HT1080 (cell line): ENCODE data around the gene DNAH3. TPM values are rescaled to one million over a fixed set of nuclear protein-coding genes. Genes with fewer than 3 reads are reported as not detected.
"Not testable (repeated sequence)": the region's sequence is repeated elsewhere in the genome, so short reads cannot be mapped to it uniquely, and the experiment has no call there.

Experiments used
- DNase-seq: peaks from one replicate; pipeline ENCODE4 v3.0.0-alpha.2; 2015; ENCODE audit warnings: low read depth
- total RNA-seq: library from RNA; depleted of rRNA; stranded (reverse); fragments of >200 nt; shearing (Covaris generic); gene quantifications from 2 replicates; pipeline ENCODE4 v1.2.3, GENCODE V29; 2014

DNAH3 gene
- total RNA-seq, 1 experiment from 2014 or later: 0.05 TPM

- DNase-seq: no peak
Measured at GRCh38 chr16:20946015-20946629, 204.5 kb downstream of the DNAH3 start.

- not testable (repeated sequence) for DNase-seq
Measured at GRCh38 chr16:20945575-20945875, 205.1 kb downstream of the DNAH3 start.

DNA sequence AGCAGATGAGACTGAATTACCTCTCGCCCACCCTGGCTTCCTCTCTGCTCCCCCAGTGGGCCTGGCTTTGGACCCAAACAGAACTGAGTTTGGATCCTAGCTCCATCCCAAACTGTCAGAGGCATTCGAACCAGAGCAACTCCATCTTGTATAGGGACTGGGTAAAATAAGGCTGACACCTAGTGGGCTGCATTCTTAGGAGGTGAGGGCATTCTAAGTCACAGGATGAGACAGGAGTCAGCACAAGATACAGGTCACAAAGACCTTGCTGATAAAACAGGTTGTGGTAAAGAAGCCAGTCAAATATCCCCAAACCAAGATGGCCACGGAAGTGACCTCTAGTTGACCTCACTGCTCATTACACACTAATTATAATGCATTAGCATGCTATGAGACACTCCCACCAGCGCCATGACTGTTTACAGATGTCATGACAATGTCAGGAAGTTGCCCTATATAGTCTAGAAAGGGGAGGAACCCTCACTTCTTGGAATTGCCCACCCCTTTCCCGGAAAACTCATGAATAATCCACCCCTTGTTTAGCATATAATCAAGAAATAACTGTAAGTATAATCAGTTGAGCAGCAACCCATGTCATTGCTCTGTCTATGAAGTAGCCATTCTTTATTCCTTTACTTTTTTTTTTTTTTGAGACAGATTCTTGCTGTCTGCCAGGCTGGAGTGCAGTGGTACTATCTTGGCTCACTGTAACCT, 205.6 kb downstream of the DNAH3 start:
- DNase-seq: peak; percentile 35

- no peak for DNase-seq
Measured at GRCh38 chr16:20942256-20942655, 208.4 kb downstream of the DNAH3 start.

GRCh38 chr16:20941636-20941926, 209.1 kb downstream of the DNAH3 start:
- DNase-seq: no peak

GRCh38 chr16:20940871-20941635, 209.6 kb downstream of the DNAH3 start:
- peak; percentile 33 for DNase-seq

- DNase-seq: no peak
Measured at GRCh38 chr16:20939611-20940010, 211.0 kb downstream of the DNAH3 start.

- DNase-seq: peak; percentile 81
Measured at GRCh38 chr16:20938426-20938825, 212.2 kb downstream of the DNAH3 start.

- peak; percentile 9 for DNase-seq
Measured at GRCh38 chr16:20937736-20938135, 212.9 kb downstream of the DNAH3 start.

DNA sequence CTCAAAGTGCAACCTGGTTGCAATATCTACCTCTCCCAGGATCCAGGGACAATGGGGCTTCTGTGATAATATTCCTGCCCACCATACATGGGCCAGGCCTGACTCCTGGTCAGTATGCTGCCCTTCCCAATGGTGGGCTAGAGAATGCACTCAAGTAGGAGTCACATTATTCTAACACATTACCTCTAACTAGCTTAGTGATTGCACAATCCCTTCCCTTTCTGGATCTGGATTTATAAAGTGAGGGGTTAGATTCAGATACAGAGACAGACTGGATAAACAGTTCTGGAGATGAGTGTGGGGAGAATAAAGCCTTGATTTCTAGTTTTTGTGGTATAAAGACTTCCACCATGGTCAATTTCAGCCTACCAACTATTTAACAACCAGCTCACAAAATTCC, 217.1 kb downstream of the DNAH3 start:
- DNase-seq: no peak

DNA sequence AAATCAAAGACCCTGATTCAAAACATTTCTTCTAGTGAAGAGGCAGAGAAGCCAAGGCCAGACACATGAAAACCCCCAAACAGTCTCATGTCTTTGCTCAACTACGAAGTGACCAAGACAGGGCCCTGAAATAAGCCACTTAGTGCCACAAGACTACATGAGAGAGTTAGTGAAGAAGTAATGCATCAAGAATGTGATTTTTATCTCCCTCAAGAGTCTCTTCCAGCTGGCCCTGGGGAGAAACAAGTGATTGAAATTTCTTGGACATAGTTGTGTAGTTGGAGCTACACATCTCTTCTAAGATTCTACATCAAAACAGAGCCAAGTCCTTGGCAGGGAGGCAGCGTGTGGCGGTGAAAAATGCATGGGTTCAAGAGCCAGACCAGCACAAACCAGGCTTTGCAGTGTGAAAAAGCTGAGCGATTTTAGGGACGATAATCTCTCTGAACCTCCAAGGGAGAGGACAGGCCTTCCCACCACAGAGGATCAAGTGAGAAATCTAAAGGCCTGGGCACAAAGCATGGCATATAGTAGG, 219.5 kb downstream of the DNAH3 start:
- DNase-seq: no peak

- DNase-seq: no peak
Measured at GRCh38 chr16:20930365-20930690, 220.3 kb downstream of the DNAH3 start.

GRCh38 chr16:20929676-20930364, 220.8 kb downstream of the DNAH3 start:
- DNase-seq: not testable (repeated sequence)

DNA sequence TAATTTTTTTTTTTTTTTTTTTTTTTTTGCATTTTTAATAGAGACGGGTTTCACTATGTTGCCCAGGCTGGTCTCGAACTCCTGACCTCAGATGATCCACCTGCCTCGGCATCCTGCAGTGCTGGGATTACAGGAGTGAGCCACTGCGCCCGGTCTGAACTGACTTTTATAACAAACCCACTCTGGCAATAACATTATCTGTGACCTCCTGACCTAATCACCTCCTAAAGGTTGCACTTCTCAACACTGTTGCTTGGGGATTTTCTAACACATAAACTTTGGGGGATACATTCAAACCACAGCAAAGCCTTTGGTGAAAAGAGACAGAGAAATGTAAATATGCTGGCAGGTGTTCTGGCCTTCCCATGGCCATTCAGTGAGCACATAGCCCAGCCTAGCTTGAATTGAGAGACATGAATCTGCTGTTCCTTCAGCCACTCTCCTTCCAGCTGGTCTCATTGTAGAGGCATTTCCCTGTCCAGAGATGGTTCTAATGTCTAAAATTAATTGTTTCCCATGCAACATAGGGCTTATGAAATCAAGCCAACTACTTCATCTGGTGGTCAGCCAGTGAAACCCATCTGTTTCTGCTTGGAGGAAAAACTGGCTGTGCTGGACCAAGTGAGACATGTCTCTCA, 221.8 kb downstream of the DNAH3 start:
- no peak for DNase-seq

- DNase-seq: no peak
Measured at GRCh38 chr16:20925751-20926150, 224.9 kb downstream of the DNAH3 start.

DNA sequence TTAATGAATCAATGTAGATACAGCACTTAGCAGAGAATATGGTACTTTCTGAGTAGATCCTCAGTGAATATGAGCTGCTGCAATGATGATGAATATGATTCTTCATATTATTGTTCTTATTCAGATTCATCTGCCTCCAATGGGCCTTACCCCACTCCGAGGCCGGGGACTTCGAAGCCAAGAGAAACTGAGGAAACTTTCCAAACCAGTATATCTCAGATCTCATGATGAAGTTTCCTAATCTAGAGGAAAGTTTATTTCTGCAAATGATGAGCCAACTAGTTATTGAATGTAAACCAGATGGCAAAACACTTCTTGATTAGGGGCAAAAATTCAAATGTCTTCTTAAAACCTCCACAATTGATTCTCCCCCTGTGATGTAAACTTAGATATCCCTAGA, 226.8 kb downstream of the DNAH3 start:
- DNase-seq: no peak

GRCh38 chr16:20920799-20921198, 229.8 kb downstream of the DNAH3 start:
- no peak for DNase-seq

GRCh38 chr16:20920091-20920490, 230.6 kb downstream of the DNAH3 start:
- DNase-seq: no peak

DNA sequence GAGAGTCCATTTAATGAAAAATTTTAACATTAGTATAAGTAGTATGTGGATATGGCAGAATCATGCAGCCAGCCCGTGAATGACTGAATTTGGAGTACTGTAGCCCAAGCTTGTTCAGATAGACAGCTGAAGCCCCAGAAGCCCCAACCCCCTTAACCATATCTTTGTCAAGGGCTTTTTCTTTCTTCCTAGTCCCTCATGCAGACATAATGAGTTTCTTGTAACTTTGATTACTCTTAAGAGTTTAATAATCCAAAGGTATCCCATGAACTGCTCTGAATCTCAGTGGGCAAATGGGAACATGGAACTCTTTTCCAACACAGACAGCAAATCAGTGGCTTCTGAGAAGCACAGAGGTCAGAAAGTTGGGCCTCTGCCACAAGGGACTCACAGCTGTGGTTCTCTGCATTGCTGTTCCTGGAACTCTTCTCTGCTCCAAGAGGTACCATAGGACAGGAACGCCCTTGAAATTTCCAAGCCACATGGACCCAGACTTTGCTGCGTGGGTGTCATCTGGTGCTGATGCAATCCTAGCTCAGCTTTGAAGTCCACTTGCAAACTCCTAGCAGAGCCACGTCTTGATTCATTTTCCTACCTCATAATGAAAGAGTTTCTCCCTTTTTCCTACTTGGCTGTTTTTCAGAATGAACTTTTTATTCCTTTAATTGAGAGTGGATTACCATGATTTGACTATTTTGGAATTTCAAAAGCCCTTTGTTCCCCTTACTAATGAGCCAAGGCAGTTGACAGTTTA, 232.0 kb downstream of the DNAH3 start:
- no peak for DNase-seq

DNA sequence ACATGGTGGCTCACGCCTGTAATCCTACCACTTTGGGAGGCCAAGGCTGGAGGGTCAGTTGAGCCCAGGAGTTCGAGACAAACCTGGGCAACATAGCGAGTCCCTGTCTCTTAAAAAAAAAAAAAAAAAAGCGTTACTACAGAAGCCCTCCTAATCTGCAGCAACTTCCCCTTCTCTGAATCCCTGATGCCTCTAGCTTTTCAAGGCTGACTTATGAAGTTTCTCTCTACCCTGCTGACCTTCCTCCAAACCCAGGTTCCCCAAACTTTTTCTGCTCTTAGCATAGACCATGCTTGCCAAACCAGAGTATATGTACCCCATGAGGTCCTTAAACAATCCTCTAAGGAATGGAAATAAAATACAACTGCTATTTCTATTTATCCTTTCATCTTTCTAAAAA, 233.7 kb downstream of the DNAH3 start:
- no peak for DNase-seq

DNA sequence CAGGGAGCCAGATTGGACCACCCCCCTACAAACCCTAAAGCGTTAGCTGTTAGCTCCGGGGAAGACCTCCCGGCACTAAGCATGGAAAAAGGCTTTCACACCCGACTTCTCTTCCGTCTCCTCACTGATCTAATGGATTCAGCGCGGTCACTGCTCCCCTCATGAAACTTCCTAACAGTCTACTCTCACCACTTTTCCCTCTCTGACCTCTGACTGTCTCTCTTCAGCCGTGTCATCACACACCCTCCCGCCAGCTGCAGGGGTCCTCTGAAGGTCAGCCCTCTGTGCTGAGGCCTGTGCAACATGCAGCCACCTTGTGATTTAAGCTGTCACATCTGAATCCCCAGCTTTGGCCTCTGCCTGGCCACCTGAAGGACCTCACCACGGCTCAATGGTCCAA, 234.4 kb downstream of the DNAH3 start:
- DNase-seq: no peak
